HPDE6-E6E7 (cell line): ENCODE results near the gene GPR137B.
"Not testable (repeated sequence)": the region's sequence is repeated elsewhere in the genome, so short reads cannot be mapped to it uniquely, and the experiment has no call there.

Source experiments
- DNase-seq: peaks from one replicate; pipeline ENCODE4 v3.0.0; 2011; ENCODE audit warnings: missing footprints; ENCODE audit errors: extremely low spot score

Gene GPR137B, protein sequence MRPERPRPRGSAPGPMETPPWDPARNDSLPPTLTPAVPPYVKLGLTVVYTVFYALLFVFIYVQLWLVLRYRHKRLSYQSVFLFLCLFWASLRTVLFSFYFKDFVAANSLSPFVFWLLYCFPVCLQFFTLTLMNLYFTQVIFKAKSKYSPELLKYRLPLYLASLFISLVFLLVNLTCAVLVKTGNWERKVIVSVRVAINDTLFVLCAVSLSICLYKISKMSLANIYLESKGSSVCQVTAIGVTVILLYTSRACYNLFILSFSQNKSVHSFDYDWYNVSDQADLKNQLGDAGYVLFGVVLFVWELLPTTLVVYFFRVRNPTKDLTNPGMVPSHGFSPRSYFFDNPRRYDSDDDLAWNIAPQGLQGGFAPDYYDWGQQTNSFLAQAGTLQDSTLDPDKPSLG

DNA sequence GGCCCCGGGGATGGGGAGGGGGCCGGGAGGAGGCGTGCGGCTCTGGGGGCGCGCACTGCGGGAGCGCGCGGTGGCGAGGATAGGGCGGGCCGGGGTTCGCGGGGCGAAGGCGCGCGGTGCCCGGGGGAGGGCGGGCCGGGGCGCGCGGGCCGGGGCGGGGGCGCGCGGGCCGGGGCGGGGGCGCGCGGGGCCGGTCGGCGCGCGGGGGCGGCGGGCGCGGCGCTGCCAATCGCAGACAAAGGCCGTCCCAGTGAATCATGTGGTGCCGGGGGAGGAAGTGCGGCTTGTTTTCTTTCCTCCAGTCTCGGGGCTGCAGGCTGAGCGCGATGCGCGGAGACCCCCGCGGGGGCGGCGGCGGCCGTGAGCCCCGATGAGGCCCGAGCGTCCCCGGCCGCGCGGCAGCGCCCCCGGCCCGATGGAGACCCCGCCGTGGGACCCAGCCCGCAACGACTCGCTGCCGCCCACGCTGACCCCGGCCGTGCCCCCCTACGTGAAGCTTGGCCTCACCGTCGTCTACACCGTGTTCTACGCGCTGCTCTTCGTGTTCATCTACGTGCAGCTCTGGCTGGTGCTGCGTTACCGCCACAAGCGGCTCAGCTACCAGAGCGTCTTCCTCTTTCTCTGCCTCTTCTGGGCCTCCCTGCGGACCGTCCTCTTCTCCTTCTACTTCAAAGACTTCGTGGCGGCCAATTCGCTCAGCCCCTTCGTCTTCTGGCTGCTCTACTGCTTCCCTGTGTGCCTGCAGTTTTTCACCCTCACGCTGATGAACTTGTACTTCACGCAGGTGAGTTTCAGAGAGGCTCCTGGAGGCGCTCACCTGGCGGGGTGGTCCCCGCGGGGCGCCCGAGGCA, at the start of gene GPR137B:
Gene GPR137B, plus strand, starts transcription at position 287 of the 851 bp plus-strand sequence. Its CDS starts 84 bp downstream, at position 371.
- peak; percentile 73 for DNase-seq

DNA sequence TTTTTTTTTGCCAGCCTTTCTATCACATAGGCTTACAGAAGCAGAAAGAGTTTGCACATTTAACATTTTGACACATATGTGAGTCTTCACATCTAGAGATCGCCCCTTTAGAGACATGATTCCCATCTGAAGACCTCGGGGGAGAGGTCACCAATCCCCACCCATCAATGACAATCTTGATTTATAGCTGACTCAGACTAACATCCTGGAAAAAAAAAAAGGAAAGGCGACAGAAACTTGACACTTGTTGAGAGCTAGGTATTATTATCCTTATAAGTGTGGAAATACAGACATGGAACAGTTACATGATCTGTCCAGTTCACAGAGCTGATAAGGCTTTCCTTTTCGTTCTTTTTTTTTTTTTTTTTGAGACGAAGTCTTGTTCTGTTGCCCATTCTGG, 49.4 kb upstream of the GPR137B start:
- DNase-seq, result no peak

DNA sequence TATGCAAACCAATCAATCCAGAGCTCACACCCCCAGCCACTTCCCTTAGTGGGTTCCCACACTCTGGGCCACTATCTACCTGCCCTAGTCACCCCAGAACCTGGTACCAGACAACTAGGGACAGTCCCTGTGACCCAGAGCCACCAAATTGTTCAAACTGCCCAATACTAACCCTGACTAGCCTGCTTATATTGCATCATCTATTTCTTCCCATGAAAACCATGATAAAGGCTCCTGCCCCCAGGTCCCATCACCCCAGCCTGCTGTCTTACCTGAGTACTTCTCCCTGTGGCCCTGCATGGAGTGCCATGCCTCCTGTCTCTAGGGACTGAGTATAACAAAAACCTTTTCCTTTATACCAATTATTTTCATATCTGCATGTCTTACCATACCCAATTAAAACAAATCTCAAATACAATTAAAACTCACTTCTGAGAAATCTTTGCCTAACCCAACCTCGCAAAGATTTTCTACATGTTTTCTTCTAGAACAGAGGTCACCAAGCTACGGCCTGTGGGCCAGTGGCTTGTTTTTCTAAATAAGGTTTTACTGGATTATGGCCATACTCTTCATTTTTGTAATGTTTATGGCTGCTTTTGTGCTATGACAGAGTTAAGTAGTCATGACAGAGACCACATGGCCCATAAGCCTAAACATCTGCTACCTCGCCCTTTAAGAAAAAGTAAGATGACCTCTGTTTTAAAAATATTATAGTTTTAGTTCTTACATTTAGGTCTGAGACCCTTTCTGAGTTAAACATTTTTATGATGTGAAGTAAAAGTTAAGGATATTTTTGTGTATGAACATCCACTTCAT, 46.4 kb upstream of the GPR137B start:
- no peak for DNase-seq

DNA sequence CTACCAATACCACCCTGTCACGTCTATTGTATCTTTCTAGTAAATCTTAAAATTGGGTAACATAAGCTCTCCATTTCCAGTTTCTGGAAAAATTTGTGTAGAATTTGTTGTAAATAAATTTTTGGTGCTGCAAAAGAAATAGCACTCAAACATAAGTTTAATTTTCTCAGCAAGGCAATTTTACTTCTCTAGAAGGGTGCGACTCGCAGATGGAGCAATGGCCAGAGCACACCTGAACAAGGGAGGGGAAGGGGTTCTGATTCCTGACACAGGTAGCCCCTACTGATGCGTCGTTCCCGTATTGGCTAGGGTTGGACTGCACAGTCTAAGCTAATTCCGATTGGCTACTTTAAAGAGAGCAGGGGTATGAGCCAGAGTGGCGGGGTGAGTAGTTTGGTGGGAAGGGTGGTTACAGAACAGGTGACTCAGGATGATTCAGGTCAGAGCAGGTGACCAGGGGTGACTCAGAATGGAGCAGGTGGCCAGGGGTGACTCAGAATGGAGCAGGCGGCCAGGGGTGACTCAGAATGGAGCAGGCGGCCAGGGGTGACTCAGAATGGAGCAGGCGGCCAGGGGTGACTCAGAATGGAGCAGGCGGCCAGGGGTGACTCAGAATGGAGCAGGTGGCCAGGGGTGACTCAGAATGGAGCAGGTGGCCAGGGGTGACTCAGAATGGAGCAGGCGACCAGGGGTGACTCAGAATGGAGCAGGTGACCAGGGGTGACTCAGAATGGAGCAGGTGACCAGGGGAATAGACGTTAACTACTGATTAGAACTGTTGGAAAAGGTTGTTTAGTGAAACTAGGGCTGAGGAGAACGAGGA, 45.5 kb upstream of the GPR137B start:
- not testable (repeated sequence) for DNase-seq

DNA sequence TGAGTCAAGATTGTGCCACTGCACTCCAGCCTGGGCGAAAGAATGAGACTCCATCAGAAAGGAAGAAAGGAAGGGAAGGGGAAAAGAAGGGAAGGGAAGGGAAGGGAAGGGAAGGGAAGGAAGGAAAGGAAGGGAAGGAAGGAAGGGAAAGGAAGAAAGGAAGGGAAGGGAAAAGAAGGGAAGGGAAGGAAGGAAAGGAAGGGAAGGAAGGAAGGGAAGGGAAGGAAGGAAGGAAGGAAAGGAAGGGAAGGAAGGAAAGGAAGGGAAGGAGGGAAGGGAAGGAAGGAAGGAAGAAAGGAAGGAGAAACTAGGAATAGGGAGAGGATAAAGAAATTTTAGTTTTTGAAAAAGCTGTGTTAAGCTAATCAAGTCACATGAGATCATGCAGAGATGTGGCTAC, 44.1 kb upstream of the GPR137B start:
- DNase-seq, result no peak

DNA sequence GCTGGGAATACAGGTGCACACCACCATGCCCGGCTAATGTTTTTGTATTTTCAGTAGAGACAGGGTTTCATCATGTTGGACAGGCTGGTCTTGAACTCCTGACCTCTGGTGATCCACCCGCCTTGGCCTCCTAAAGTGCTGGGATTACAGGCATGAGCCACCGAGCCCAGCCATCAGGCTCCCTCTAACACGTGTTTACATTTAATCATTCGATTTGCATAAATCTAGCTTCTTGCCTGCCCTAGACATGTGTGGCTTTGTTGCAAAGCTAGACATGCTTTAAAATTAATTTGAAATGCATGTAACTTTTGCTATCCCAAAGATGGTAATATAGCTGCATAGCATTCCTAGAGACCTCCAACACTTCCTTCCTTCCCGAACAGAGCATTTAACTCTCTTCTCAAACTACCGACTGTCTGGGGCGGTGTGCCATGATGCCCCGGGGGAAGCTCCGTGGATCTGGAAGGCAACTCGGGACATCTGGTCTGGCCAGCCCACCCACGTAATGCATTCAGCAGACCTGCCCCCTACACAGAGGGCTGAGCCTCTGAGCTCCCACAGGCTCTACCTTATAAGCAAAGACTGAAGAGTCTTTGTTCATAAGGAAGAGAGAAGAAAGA, 42.9 kb upstream of the GPR137B start:
- no peak for DNase-seq

DNA sequence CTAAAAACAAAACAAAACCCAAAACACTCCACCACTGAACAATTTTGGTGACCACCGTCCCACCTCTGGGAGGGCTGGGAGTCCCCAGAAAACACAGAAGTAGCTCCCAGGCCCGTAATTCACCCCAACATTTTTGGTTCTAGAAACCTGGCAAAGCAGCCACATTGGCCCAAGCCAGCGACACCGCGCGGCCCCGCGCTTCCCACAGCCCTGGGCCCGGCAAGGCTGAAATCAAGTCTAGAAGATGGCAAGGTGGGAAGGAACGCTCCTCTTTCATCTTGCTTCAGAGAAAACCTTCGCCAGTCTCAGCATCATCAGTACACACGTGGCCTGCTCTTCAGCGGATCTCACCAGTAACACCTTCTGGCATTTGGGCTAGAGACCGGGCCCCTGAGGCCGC, 41.5 kb upstream of the GPR137B start:
- no peak for DNase-seq

DNA sequence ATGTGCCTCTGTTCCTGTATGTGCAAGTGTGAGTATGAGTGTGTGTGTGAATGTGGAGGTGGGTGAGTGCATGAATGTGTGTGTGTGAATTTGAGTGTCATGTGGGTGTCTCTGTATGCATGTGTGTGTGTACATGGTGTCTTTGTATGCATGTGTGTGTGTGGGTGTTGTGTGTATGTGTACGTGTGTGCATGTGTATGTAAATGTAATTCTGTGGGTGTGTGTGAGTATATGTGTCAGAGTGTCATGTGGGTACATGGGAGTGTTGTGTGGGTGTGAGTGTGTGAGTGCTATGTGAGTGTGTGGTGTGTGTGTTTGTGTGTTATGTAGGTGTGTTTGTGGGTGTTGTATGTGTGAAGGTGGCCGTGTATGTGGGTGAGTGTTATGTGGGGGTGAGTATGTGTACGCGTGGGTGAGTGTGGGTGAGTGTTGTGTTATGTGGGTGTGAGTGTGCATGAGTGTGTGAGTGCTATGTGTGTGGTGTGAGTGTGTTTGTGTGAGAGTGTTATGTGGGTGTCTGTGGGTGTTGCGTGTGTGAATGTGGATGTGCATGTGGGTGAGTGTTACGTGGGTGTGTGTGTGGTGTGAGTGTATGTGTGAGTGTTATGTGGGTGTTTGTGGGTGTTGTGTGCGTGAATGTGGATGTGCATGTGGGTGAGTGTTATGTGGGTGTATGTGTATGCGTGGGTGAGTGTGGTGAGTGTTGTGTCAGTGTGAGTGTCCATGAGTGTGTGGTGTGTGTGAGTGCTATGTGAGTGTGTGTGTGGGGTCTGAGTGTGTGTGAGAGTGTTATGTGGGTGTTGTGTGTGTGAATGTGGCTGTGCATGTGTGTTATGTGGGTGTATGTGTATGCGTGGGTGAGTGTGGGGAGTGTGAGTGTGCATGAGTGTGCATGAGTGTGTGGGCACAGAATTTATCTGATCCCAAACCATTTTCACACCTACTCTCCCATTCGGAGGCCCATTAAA, 40.8 kb upstream of the GPR137B start:
- DNase-seq, result no peak

DNA sequence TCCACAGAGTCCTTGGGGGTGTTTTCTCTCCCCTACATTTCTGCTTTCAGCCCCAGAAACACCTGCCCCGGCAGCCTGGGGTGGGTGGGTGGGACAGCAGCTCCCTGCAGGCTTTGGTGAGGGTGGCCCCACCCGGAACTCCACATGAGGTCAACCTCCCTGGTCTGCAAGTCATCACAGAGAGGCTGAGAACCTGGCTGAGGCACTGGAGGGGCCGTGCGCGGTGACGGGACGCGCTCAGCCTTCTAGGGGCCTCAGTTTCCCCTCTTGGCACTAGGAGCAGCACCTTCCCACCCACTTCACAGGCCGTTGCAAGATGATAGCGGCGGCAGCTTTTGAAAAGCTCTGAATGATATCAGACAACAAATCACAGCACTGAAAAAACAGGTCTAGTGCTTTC, 39.7 kb upstream of the GPR137B start:
- DNase-seq, result no peak

DNA sequence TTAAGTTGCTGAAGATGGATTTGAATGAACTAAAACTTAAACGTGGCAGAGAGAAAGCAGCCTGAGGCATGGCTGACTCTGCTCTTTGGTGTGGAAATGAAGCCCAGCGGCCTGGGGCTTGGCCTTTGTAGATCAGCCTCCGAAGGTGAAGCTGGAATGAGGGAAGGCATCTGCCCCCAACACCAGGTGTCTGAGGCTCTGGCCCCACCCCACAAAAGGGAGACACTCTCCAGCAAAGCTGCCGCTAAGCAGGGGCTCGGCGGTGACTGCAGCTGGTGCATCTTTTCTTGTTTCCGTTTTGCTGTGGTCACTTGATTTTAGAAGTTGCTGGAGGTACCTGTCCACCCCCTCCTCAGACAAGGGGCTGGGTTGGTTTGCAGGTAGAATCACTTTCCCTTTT, 39.3 kb upstream of the GPR137B start:
- DNase-seq, result no peak

DNA sequence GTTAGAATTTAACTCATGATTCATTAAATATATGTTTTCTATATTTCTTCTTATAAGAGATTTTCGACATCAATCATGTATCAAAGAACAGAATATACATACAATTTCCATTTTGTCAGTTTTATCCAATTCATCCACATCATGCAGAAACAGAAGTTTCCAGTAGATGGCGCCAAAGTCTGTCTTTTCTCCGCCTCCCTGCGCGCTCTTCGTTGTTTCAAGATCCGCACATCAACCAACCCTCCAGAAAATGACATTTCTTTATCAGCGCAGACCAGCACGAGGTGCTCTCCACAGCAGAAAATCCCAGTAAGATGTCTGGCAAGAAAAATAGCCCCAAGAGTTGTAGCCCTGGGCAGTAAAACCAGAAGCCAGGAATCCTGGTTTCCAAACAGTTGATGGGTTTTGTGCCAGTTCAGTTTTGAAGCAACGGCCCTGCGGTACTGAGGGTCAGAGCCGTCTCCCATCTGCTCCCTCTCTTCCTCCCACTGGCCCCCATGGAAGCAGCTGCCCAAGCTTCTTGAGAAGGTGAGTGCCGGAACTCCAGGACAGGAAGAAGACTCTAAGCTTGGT, 38.6 kb upstream of the GPR137B start:
- DNase-seq, result peak; percentile 55

DNA sequence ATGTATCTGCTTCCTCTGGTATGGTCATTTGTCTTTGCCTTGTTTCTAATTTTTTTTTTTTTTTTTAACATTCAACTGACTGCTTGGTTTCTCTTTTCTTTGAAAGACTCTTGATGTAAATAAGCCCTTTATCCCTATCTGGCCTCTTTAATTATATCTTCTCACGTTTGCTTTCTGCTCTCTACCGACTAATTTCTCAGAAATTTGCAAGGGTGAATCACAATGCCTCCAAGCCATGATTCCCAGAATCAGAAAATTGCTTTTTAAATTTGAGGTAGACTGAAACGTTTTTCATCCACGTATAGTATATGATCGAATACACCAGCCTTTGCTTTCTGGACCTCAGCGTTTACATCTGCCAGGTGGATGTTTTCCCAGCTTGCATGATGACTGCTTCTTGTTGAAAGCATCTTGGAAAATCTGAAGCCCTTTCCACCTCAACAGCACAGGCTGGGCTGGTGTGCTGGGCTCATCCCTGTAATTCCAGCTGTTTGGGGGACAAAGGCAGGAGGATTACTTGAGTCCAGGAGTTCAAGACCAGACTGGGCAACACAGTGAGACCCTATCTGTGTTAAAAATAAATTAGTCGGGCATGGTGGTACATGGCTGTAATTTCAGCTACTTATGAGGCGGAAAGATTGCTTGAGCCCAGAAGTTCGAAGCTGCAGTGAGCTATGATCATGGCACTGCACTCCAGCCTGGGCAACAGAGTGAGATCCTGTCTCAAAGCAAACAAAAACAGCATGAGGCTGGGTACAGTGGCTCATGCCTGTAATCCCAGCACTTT, 35.0 kb upstream of the GPR137B start:
- DNase-seq, result no peak

DNA sequence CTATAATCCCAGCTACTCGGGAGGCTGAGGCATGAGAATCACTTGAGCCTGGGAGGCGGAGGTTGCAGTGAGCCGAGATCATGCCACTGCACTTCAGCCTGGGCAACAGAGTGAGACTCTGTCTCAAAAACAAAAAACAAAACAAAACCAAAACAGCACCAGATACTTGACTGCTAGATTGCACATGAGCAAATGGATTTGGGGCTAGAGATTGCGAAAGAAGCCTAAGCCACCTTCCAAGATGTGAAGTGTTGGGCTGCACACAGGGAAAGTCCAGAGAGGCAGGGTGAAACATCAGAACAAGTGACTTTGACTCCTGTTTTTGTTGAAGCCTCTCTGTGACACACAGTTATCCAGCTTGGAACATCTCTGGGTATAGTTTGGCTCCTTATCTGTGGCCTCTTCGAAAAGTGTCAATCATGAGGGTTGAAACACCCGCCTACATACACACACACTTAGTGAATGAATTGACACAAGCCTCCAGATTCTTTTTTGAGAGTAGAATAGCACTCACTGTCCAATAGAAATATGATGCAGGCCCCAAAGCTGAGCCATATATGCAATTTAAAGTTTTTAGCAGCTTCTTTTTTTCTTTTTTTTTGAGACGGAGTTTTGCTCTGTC, 34.2 kb upstream of the GPR137B start:
- no peak for DNase-seq

DNA sequence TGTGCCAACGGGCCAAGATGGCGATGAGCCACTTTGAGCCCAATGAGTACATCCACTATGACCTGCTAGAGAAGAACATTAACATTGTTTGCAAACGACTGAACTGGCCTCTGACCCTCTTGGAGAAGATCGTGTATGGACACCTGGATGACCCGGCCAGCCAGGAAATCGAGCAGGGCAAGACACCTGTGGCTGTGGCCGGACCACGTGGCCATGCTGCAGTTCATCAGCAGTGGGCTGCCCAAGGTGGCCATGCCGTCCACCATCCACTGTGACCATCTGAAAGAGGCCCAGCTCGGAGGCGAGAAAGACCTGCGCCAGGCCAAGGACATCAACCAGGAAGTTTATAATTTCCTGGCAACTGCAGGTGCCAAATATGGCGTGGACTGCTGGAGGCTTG, 32.2 kb upstream of the GPR137B start:
- DNase-seq, result no peak

DNA sequence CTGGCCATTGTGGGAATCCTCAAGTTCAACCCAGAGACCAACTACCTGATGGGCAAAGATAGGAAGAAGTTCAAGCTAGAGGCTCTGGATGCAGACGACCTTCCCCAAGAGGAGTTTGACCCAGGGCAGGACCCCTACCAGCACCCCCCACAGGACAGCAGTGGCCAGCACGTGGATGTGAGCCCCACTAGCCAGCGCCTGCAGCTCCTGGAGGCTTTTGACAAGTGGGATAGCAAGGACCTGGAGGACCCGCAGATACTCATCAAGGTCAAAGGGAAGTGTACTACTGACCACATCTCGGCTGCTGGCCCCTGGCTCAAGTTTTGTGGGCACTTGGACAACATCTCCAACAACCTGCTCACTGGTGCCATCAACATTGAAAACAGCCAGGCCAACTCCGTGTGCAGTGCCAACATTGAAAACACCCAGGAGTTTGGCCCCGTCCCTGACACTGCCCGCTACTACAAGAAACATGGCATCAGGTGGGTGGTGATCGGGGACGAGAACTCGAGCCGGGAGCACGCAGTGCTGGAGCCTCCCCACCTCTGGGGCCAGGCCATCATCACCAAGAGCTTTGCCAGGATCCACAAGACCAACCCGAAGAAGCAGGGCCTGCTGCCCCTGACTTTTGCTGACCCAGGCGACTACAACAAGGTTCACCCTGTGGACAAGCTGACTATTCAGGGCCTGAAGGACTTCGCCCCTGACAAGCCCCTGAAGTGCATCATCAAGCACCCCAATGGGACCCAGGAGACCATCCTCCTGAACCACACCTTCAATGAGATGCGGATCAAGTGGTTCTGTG, 30.6 kb upstream of the GPR137B start:
- DNase-seq, result no peak

DNA sequence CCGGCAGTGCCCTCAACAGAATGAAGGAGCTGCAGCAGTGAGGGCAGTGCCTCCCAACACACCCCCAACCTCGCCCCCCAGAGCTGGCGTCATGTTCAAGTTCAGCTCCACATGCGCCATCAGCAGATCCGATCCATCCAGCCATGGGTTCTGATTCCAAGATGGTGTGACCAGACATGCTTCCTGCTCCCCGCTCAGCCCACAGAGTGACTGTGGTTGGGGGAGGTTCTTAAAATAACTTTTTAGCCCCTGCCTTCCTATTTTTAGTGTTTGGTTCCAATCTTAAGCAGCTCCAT, 30.1 kb upstream of the GPR137B start:
- no peak for DNase-seq

DNA sequence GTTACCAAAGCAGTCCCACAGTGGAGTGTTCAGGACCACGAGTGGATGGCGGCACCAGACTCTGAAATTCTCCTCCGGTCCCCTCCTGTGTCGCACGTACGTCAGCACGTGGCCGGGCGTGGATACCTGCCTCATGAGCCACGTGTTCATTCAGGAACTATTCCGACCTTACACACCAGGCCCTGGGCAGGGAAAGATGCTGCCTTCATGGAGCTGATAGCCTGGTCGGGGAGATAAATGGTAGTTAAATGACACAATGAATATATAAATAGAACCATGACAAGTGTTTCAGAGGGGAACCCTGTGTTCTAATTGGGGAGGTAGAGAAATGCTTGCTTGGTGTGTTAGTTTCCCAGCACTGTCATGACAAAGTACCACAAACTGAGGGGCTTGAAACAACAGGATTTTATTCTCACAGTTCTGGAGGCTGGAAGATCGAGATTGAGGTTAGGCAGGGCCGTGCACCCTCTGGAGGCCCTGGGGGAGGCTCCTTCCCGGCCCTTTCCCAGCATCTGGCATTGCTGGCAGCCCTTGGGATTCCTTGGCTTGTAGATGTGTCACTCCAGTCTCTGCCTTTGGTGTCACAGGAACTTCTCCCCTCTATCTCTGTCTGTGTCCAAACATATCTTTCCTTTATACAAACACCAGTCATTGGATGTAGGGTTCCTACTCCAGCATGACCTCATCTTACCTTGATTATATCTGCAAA, 28.9 kb upstream of the GPR137B start:
- no peak for DNase-seq
